Keratinocyte (primary cell): ENCODE data around the gene RAB27B. TPM values are rescaled to one million over a fixed set of nuclear protein-coding genes. Genes with fewer than 3 reads are reported as not detected.

Source experiments
- DNase-seq: peaks from one replicate; pipeline ENCODE4 v3.0.0-alpha.2; 2011; ENCODE audit warnings: low read depth, missing footprints, low spot score
- FAIRE-seq: peaks from 2 replicates; lab custom pipeline; 2011; peaks lifted over from hg19 to GRCh38; lab: Jason Lieb, UNC
- H2AFZ ChIP-seq: 2 replicates; pipeline ENCODE4 v1.6.0; 2012; ENCODE audit warnings: low read length, control low read depth, inconsistent platforms; ENCODE audit not compliant: control insufficient read depth
- H3K27ac ChIP-seq: 2 replicates; pipeline ENCODE4 v1.5.1; 2011; ENCODE audit warnings: low read length; ENCODE audit not compliant: control insufficient read depth, insufficient read depth
- H3K27me3 ChIP-seq: 3 replicates; pipeline ENCODE4 v1.6.0; 2011; ENCODE audit warnings: low read length; ENCODE audit not compliant: control insufficient read depth, insufficient read depth; ENCODE audit errors: extremely low read depth
- H3K36me3 ChIP-seq, 2 experiments: 2 replicates in 1 of 2; 3 replicates in 1 of 2; pipeline ENCODE4 v1.5.1; 2011; ENCODE audit warnings: low read length in 2 of 2, mild to moderate bottlenecking in 1 of 2; ENCODE audit not compliant: control insufficient read depth in 2 of 2, insufficient read depth in 2 of 2; ENCODE audit errors: extremely low read depth in 1 of 2
- H3K4me1 ChIP-seq: 3 replicates; pipeline ENCODE4 v1.5.1; 2011; ENCODE audit warnings: low read length; ENCODE audit not compliant: control insufficient read depth, insufficient read depth; ENCODE audit errors: extremely low read depth
- H3K4me2 ChIP-seq: 3 replicates; pipeline ENCODE4 v1.6.0; 2011; ENCODE audit warnings: low read depth, low read length; ENCODE audit not compliant: control insufficient read depth, insufficient read depth; ENCODE audit errors: extremely low read depth
- H3K4me3 ChIP-seq, 3 experiments: fragments of 200-600 bp in 1 of 3; sonication (generic) in 1 of 3; 2 replicates in 2 of 3; 3 replicates in 1 of 3; pipeline ENCODE4 v1.5.1; 2011 to 2016; ENCODE audit warnings: low read length in 3 of 3, mild to moderate bottlenecking in 3 of 3, control low read depth in 2 of 3, inconsistent platforms in 1 of 3, low read depth in 1 of 3, mixed read lengths in 1 of 3, mixed run types in 1 of 3, moderate library complexity in 1 of 3; ENCODE audit not compliant: control insufficient read depth in 2 of 3, insufficient read depth in 2 of 3; ENCODE audit errors: extremely low read depth in 1 of 3
- H3K79me2 ChIP-seq: 2 replicates; pipeline ENCODE4 v1.6.0; 2012; ENCODE audit warnings: low read length; ENCODE audit not compliant: control insufficient read depth, insufficient read depth
- H3K9ac ChIP-seq: 3 replicates; pipeline ENCODE4 v1.6.0; 2011; ENCODE audit warnings: low read length; ENCODE audit not compliant: control insufficient read depth, insufficient read depth; ENCODE audit errors: extremely low read depth
- H3K9me1 ChIP-seq: 3 replicates; pipeline ENCODE4 v1.6.0; 2011; ENCODE audit warnings: low read length; ENCODE audit not compliant: control insufficient read depth, insufficient read depth; ENCODE audit errors: extremely low read depth
- H3K9me3 ChIP-seq: 2 replicates; pipeline ENCODE4 v1.5.1; 2012; ENCODE audit warnings: low read depth, low read length; ENCODE audit not compliant: control insufficient read depth
- H4K20me1 ChIP-seq: 3 replicates; pipeline ENCODE4 v1.6.0; 2011; ENCODE audit warnings: low read length; ENCODE audit not compliant: control insufficient read depth, insufficient read depth; ENCODE audit errors: extremely low read depth
- EZH2 ChIP-seq: IDR thresholded peaks from one replicate; pipeline ENCODE4 v1.6.1; 2012; ENCODE audit warnings: inconsistent platforms, mild to moderate bottlenecking, low read length, moderate library complexity
- dilution Hi-C: fragments of 300-500 bp; cut with MboI; formaldehyde crosslinking; loops from one replicate; pipeline ENCODE4 v1.7.0; 2020; ENCODE audit warnings: low sequenced_read_pairs; ENCODE audit not compliant: extremely low pct_ligation_motif_present
- polyA plus RNA-seq, 5 experiments: library from polyadenylated mRNA; depleted of rRNA in 3 of 5; stranded (reverse) in 3 of 5; stranded (forward) in 1 of 5; unstranded in 1 of 5; fragments of >200 nt; gene quantifications; 1 replicate in 1 of 5; 2 replicates in 3 of 5; 3 replicates in 1 of 5; pipeline versions ENCODE4 v1.2.1 to v1.2.3, GENCODE V29; 2011 to 2012; ENCODE audit warnings: missing spikeins in 2 of 5, low read depth in 1 of 5, low replicate concordance in 1 of 5
- TF ChIP-seq, protein P1 (sequence below), 3 experiments: IDR thresholded peaks in 1 of 3; conservative IDR thresholded peaks in 1 of 3; optimal IDR thresholded peaks in 1 of 3; 2 replicates in 2 of 3; 3 replicates in 1 of 3; pipeline versions ENCODE3 to v1.5.1; 2011; ENCODE audit warnings: low read length in 3 of 3, mild to moderate bottlenecking in 3 of 3, moderate library complexity in 2 of 3, control low read depth in 1 of 3, inconsistent platforms in 1 of 3; ENCODE audit not compliant: insufficient read depth in 2 of 3; ENCODE audit errors: extremely low read depth in 1 of 3

Gene RAB27B
- polyA plus RNA-seq, 1 donor (not counting 4 experiments of a cell fraction or from before 2014, with no cell fraction given) = 4.2 TPM

- dilution Hi-C loops = no loop called here
- TF ChIP-seq, protein P1, sequence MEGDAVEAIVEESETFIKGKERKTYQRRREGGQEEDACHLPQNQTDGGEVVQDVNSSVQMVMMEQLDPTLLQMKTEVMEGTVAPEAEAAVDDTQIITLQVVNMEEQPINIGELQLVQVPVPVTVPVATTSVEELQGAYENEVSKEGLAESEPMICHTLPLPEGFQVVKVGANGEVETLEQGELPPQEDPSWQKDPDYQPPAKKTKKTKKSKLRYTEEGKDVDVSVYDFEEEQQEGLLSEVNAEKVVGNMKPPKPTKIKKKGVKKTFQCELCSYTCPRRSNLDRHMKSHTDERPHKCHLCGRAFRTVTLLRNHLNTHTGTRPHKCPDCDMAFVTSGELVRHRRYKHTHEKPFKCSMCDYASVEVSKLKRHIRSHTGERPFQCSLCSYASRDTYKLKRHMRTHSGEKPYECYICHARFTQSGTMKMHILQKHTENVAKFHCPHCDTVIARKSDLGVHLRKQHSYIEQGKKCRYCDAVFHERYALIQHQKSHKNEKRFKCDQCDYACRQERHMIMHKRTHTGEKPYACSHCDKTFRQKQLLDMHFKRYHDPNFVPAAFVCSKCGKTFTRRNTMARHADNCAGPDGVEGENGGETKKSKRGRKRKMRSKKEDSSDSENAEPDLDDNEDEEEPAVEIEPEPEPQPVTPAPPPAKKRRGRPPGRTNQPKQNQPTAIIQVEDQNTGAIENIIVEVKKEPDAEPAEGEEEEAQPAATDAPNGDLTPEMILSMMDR (optimal IDR thresholded peaks at IDR 0.05 in 1 of 3, IDR thresholded peaks at IDR 0.05 in 1 of 3, conservative IDR thresholded peaks at IDR 0.05 in 1 of 3; ENCODE audit: extremely low read depth in 1 of 3, insufficient read depth in 2 of 3, low read length in 3 of 3) = no peak
- no peak for TF ChIP-seq EZH2
- Histone ChIP-seq H3K27me3 (no peaks in the 10 kb centered on the region), H3K79me2 (no peaks in the 10 kb centered on the region), H3K9me3 (no peaks in the 10 kb centered on the region), H3K9ac (no peak overlapping the region), H3K4me1 (no peaks in the 10 kb centered on the region), H3K4me3 (no peak overlapping the region), H4K20me1 (no peaks in the 10 kb centered on the region), H3K4me2 (no peak overlapping the region), H3K9me1 (no peaks in the 10 kb centered on the region), H2AFZ (no peak overlapping the region), H3K27ac (no peak overlapping the region), H3K36me3 (no peaks in the 10 kb centered on the region)
- DNase-seq (no peak), FAIRE-seq (no peak)
These were observed 15.4 kb upstream of the RAB27B start for GRCh38 chr18:54812885-54813284.

GRCh38 chr18:54813305-54813704 is 15.0 kb upstream of the RAB27B start:
- no peaks in the 10 kb centered on the region for H3K9me3 ChIP-seq
- H3K4me3 ChIP-seq = no peak overlapping the region
- no peak overlapping the region for H3K9ac ChIP-seq
- no peaks in the 10 kb centered on the region for H3K27me3 ChIP-seq
- no peaks in the 10 kb centered on the region for H3K79me2 ChIP-seq
- dilution Hi-C loops = no loop called here
- H3K9me1 ChIP-seq = no peaks in the 10 kb centered on the region
- FAIRE-seq (no peak), DNase-seq (no peak)
- H4K20me1 ChIP-seq = no peaks in the 10 kb centered on the region
- no peaks in the 10 kb centered on the region for H3K36me3 ChIP-seq
- TF ChIP-seq, protein P1 (optimal IDR thresholded peaks at IDR 0.05 in 1 of 3, IDR thresholded peaks at IDR 0.05 in 1 of 3, conservative IDR thresholded peaks at IDR 0.05 in 1 of 3; ENCODE audit: extremely low read depth in 1 of 3, insufficient read depth in 2 of 3, low read length in 3 of 3) = no peak
- TF ChIP-seq EZH2 = no peak
- H3K4me2 ChIP-seq = no peak overlapping the region
- no peak overlapping the region for H2AFZ ChIP-seq
- no peak overlapping the region for H3K27ac ChIP-seq
- H3K4me1 ChIP-seq = no peaks in the 10 kb centered on the region
